GM12875 (cell line): Measurements from ENCODE around the gene PCF11.

Experiments used
- H3K4me3 ChIP-seq: one replicate; pipeline ENCODE4 v1.5.1; 2011; ENCODE audit warnings: low read depth, low read length, control low read depth
- CTCF ChIP-seq: IDR thresholded peaks from 2 replicates; pipeline ENCODE4 v1.5.1; 2011; ENCODE audit warnings: low read depth, mild to moderate bottlenecking, control low read depth, inconsistent platforms, low read length, moderate library complexity, borderline replicate concordance; ENCODE audit not compliant: insufficient read depth

Gene PCF11

GRCh38 chr11:83191986-83192385 is 35.1 kb downstream of the PCF11 start:
- H3K4me3 ChIP-seq = no peak overlapping the region

GRCh38 chr11:83192606-83193245 is 35.8 kb downstream of the PCF11 start:
- peak overlapping the region; percentile 82 for H3K4me3 ChIP-seq
- no peak for TF ChIP-seq CTCF

More at GRCh38 chr11:83191986-83192385, 35.1 kb downstream of the PCF11 start:
- TF ChIP-seq CTCF = no peak

- H3K4me3 ChIP-seq = peak within 1 kb of the TSS; percentile 82
- TF ChIP-seq CTCF = no peak
Observed at GRCh38 chr11:83193315-83194280, 36.7 kb downstream of the PCF11 start, which contains the start of gene ANKRD42. ANKRD42 (plus strand) TSS chr11:83193712; CDS start chr11:83194671, 959 bp downstream.

GRCh38 chr11:83194281-83195142 is 37.6 kb downstream of the PCF11 start:
- no peak for TF ChIP-seq CTCF

GRCh38 chr11:83195143-83195466 is 38.2 kb downstream of the PCF11 start:
- TF ChIP-seq CTCF = no peak
- peak overlapping the region; percentile 82 for H3K4me3 ChIP-seq

More at GRCh38 chr11:83194281-83195142, 37.6 kb downstream of the PCF11 start:
- H3K4me3 ChIP-seq = peak overlapping the region; percentile 82

- H3K4me3 ChIP-seq = no peak overlapping the region
- TF ChIP-seq CTCF = no peak
Observed at GRCh38 chr11:83195649-83196048, 38.7 kb downstream of the PCF11 start.
